K562 (cell line): ENCODE results near the gene PCID2. TPM values are rescaled to one million over a fixed set of nuclear protein-coding genes. Genes with fewer than 3 reads are reported as not detected.

Source experiments
- ATF1 ChIP-seq, 2 experiments: fragments of 450-650 bp in 1 of 2; IDR thresholded peaks; 2 replicates each; pipeline ENCODE4 v1.6.1; 2016; ENCODE audit warnings: missing compliant biosample characterization in 1 of 2, missing genetic modification characterization in 1 of 2
- EP400 ChIP-seq: fragments of 450-650 bp; IDR thresholded peaks from 2 replicates; pipeline ENCODE4 v1.6.1; 2017; ENCODE audit warnings: antibody characterized with exemption, mild to moderate bottlenecking, moderate library complexity
- HDAC2 ChIP-seq: fragments of 450-650 bp; IDR thresholded peaks from 2 replicates; pipeline ENCODE4 v1.6.1; 2016; ENCODE audit warnings: mild to moderate bottlenecking
- MAFK ChIP-seq: IDR thresholded peaks from 2 replicates; pipeline ENCODE4 v1.6.1; 2011; ENCODE audit warnings: low read length, improper control_type of control experiment
- NFRKB ChIP-seq: fragments of 450-650 bp; IDR thresholded peaks from 2 replicates; pipeline ENCODE4 v1.6.1; 2016; ENCODE audit warnings: low read depth
- PHF8 ChIP-seq: fragments of 200-600 bp; sonication (generic); IDR thresholded peaks from 2 replicates; pipeline ENCODE4 v1.6.1; 2012; ENCODE audit warnings: mixed run types, mild to moderate bottlenecking, inconsistent platforms, low read length, moderate library complexity, borderline replicate concordance
- POLR2AphosphoS2 ChIP-seq: IDR thresholded peaks from 2 replicates; pipeline ENCODE4 v1.6.1; 2012; ENCODE audit warnings: low read length, improper control_type of control experiment
- RBM25 ChIP-seq: fragments of 200-400 bp; formaldehyde crosslinking; IDR thresholded peaks from 2 replicates; pipeline ENCODE4 v1.6.1; 2018; ENCODE audit warnings: low read length, low read depth, moderate library complexity; ENCODE audit not compliant: severe bottlenecking
- TAF9B ChIP-seq: fragments of 450-650 bp; IDR thresholded peaks from 2 replicates; pipeline ENCODE4 v1.6.1; 2018; ENCODE audit warnings: mild to moderate bottlenecking; ENCODE audit not compliant: partially characterized antibody
- TARDBP ChIP-seq: fragments of 450-650 bp; IDR thresholded peaks from 2 replicates; pipeline ENCODE4 v1.6.1; 2016
- XRCC5 ChIP-seq: fragments of 200-400 bp; formaldehyde crosslinking; IDR thresholded peaks from 2 replicates; pipeline ENCODE4 v1.6.1; 2017; ENCODE audit warnings: low read depth, mild to moderate bottlenecking, low read length
- ZNF146 ChIP-seq: IDR thresholded peaks from one replicate; pipeline ENCODE4 v1.6.1; 2018; ENCODE audit warnings: missing compliant biosample characterization; ENCODE audit not compliant: unreplicated experiment
- ZNF239 ChIP-seq: fragments of 250-450 bp; sonication (Bioruptor Pico); IDR thresholded peaks from 2 replicates; pipeline ENCODE4 v1.4.0; 2020; ENCODE audit warnings: mild to moderate bottlenecking
- polyA plus RNA-seq, 8 experiments: library from polyadenylated mRNA; depleted of rRNA in 4 of 8; stranded (reverse) in 5 of 8; unstranded in 3 of 8; fragments of >200 nt; fragmentation: Nextera tagmentation in 2 of 8; fragmentation: Illumina TruSeq in 1 of 8; extraction: Ambion mirVana in 2 of 8; extraction: Trizol in 1 of 8; gene quantifications; 2 replicates each; pipeline versions ENCODE4 v1.2.1 to v1.2.3, GENCODE V29; 2011 to 2014; ENCODE audit warnings: inconsistent platforms in 1 of 8, missing spikeins in 1 of 8
- total RNA-seq, 7 experiments: library from RNA; depleted of rRNA in 6 of 7; stranded (reverse); fragments of >200 nt in 6 of 7; fragmentation: Illumina TruSeq in 2 of 7; extraction: Trizol in 2 of 7; gene quantifications; 2 replicates each; pipeline versions ENCODE4 v1.2.1 to v1.2.3, GENCODE V29; 2011 to 2021; ENCODE audit warnings: low replicate concordance in 1 of 7
- TF ChIP-seq, protein P1 (sequence below): fragments of 200-800 bp; sonication (Bioruptor generic); IDR thresholded peaks from 2 replicates; pipeline ENCODE4 v1.6.1; 2016; ENCODE audit warnings: missing genetic modification characterization, missing compliant biosample characterization
- TF ChIP-seq, protein P2 (sequence below), 2 experiments: fragments of 450-650 bp in 1 of 2; sonication (generic) in 1 of 2; formaldehyde crosslinking in 1 of 2; IDR thresholded peaks in 1 of 2; conservative IDR thresholded peaks in 1 of 2; 2 replicates each; pipeline versions ENCODE4 v1.6.1 to v1.8.1; 2016 to 2023; ENCODE audit warnings: mild to moderate bottlenecking in 2 of 2, moderate library complexity in 2 of 2, inconsistent platforms in 1 of 2, missing genetic modification reagents in 1 of 2
- TF ChIP-seq, protein P3 (sequence below): fragments of 450-650 bp; formaldehyde crosslinking; IDR thresholded peaks from 2 replicates; pipeline ENCODE4 v1.4.0; 2020; ENCODE audit warnings: mild to moderate bottlenecking, moderate library complexity

Gene PCID2
- total and polyA plus RNA-seq, 9 of the 15 experiments (the other 6 are each of a cell fraction or from before 2014, with no cell fraction given): 39.6 to 117 (median 59.6) TPM

DNA sequence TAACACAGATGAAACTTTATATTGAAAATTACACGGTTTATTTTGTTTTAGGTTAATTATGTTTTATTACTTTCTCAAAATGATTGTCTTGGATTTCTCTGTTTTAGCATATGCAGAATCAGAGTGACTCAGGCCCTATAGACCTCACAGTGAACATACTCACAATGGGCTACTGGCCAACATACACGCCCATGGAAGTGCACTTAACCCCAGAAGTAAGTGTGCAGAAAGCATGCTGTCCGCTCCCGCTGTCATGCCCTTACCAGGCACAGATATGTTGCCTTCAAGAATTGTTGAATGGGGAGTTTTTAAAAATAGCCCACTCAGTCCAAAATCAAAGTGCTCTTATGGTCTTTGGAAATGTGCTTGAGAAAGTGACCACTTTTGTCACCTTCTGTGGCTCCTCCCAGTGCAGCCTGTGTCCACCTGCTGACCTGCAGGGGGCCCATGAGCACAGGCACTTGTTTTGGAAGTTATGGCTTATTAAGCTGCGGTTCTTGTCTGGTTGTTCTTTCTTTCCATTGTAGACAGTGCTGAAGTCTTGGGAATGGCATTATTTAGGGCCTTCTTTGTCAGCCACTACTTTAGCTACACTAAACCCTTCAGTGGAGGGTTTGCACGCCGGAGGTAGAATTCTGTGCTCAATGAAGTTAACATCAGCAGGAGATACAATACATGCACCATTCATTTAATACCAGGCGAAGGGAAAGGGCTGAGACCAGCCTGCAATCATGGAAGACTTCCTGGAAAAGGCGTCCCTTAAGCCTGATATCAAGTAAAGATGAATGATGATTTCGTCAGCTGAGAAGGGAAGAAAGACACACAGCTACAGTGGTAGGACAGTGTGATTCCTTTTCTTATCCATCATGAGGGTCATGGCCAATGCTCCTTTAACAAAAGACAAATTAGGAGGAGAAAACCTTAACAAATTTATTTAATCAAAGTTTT is 37.7 kb upstream of the PCID2 start (continued):
- TF ChIP-seq, protein P1, sequence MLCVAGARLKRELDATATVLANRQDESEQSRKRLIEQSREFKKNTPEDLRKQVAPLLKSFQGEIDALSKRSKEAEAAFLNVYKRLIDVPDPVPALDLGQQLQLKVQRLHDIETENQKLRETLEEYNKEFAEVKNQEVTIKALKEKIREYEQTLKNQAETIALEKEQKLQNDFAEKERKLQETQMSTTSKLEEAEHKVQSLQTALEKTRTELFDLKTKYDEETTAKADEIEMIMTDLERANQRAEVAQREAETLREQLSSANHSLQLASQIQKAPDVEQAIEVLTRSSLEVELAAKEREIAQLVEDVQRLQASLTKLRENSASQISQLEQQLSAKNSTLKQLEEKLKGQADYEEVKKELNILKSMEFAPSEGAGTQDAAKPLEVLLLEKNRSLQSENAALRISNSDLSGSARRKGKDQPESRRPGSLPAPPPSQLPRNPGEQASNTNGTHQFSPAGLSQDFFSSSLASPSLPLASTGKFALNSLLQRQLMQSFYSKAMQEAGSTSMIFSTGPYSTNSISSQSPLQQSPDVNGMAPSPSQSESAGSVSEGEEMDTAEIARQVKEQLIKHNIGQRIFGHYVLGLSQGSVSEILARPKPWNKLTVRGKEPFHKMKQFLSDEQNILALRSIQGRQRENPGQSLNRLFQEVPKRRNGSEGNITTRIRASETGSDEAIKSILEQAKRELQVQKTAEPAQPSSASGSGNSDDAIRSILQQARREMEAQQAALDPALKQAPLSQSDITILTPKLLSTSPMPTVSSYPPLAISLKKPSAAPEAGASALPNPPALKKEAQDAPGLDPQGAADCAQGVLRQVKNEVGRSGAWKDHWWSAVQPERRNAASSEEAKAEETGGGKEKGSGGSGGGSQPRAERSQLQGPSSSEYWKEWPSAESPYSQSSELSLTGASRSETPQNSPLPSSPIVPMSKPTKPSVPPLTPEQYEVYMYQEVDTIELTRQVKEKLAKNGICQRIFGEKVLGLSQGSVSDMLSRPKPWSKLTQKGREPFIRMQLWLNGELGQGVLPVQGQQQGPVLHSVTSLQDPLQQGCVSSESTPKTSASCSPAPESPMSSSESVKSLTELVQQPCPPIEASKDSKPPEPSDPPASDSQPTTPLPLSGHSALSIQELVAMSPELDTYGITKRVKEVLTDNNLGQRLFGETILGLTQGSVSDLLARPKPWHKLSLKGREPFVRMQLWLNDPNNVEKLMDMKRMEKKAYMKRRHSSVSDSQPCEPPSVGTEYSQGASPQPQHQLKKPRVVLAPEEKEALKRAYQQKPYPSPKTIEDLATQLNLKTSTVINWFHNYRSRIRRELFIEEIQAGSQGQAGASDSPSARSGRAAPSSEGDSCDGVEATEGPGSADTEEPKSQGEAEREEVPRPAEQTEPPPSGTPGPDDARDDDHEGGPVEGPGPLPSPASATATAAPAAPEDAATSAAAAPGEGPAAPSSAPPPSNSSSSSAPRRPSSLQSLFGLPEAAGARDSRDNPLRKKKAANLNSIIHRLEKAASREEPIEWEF (CRISPR knock-in tag): no peak
- TF ChIP-seq POLR2AphosphoS2 (no peak), RBM25 (peak; percentile 71), PHF8 (no peak), ATF1 (CRISPR knock-in tag; IDR thresholded peaks at IDR 0.05) (no peak), ATF1 (tag; IDR thresholded peaks at IDR 0.05) (no peak), XRCC5 (no peak), MAFK (0 out of 2 replicates have a peak, but pooled peaks have one; percentile 4), NFRKB (no peak), EP400 (no peak), TARDBP (no peak), ZNF146 (no peak), HDAC2 (no peak), ZNF239 (CRISPR knock-in tag) (no peak), TAF9B (no peak)
- TF ChIP-seq, protein P2, sequence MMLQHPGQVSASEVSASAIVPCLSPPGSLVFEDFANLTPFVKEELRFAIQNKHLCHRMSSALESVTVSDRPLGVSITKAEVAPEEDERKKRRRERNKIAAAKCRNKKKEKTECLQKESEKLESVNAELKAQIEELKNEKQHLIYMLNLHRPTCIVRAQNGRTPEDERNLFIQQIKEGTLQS (IDR thresholded peaks at IDR 0.05): no peak
- TF ChIP-seq, protein P2 (CRISPR knock-in tag; conservative IDR thresholded peaks at IDR 0.05): no peak
- TF ChIP-seq, protein P3, sequence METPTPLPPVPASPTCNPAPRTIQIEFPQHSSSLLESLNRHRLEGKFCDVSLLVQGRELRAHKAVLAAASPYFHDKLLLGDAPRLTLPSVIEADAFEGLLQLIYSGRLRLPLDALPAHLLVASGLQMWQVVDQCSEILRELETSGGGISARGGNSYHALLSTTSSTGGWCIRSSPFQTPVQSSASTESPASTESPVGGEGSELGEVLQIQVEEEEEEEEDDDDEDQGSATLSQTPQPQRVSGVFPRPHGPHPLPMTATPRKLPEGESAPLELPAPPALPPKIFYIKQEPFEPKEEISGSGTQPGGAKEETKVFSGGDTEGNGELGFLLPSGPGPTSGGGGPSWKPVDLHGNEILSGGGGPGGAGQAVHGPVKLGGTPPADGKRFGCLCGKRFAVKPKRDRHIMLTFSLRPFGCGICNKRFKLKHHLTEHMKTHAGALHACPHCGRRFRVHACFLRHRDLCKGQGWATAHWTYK (CRISPR knock-in tag): no peak
